Parathyroid adenoma (tissue), 2 donors: Measurements from ENCODE around the gene CTXN1.

Source experiments
- H2AFZ ChIP-seq: fragments of 300-600 bp; sonication (generic); one replicate; pipeline ENCODE4 v1.7.0; 2017; ENCODE audit warnings: antibody characterized with exemption, mild to moderate bottlenecking
- H3K27ac ChIP-seq: fragments of 300-600 bp; sonication (generic); one replicate; pipeline ENCODE4 v1.7.0; 2017
- H3K27me3 ChIP-seq: fragments of 300-600 bp; sonication (generic); one replicate; pipeline ENCODE4 v1.7.0; 2017; ENCODE audit warnings: low read length; ENCODE audit not compliant: control insufficient read depth, insufficient read depth
- H3K36me3 ChIP-seq: fragments of 300-600 bp; sonication (generic); one replicate; pipeline ENCODE4 v1.7.0; 2017; ENCODE audit warnings: low read length; ENCODE audit not compliant: control insufficient read depth, insufficient read depth
- H3K4me1 ChIP-seq: fragments of 300-600 bp; sonication (generic); one replicate; pipeline ENCODE4 v1.7.0; 2017; ENCODE audit warnings: control low read depth
- H3K4me2 ChIP-seq: fragments of 300-600 bp; sonication (generic); one replicate; pipeline ENCODE4 v1.7.0; 2017; ENCODE audit warnings: low read length
- H3K4me3 ChIP-seq: fragments of 300-600 bp; sonication (generic); one replicate; pipeline ENCODE4 v1.7.0; 2017; ENCODE audit warnings: low read depth, low read length
- H3K79me2 ChIP-seq: fragments of 300-600 bp; sonication (generic); one replicate; pipeline ENCODE4 v1.7.0; 2017; ENCODE audit warnings: control low read depth
- H3K9ac ChIP-seq: fragments of 300-600 bp; sonication (generic); one replicate; pipeline ENCODE4 v1.7.0; 2017; ENCODE audit warnings: mild to moderate bottlenecking
- H3K9me3 ChIP-seq: fragments of 300-600 bp; sonication (generic); one replicate; pipeline ENCODE4 v1.7.0; 2017; ENCODE audit warnings: low read length; ENCODE audit not compliant: control insufficient read depth
- TF ChIP-seq, protein P1 (sequence below): fragments of 300-600 bp; sonication (generic); IDR thresholded peaks from one replicate; pipeline ENCODE4 v1.7.0; 2017; ENCODE audit warnings: antibody characterized with exemption, mild to moderate bottlenecking
- donor health status: primary hyperparathyroidism.

The CTXN1 gene

GRCh38 chr19:7924651-7925170, 1.2 kb downstream of the CTXN1 start:
- TF ChIP-seq, protein P1, sequence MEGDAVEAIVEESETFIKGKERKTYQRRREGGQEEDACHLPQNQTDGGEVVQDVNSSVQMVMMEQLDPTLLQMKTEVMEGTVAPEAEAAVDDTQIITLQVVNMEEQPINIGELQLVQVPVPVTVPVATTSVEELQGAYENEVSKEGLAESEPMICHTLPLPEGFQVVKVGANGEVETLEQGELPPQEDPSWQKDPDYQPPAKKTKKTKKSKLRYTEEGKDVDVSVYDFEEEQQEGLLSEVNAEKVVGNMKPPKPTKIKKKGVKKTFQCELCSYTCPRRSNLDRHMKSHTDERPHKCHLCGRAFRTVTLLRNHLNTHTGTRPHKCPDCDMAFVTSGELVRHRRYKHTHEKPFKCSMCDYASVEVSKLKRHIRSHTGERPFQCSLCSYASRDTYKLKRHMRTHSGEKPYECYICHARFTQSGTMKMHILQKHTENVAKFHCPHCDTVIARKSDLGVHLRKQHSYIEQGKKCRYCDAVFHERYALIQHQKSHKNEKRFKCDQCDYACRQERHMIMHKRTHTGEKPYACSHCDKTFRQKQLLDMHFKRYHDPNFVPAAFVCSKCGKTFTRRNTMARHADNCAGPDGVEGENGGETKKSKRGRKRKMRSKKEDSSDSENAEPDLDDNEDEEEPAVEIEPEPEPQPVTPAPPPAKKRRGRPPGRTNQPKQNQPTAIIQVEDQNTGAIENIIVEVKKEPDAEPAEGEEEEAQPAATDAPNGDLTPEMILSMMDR = no peak
- Histone ChIP-seq H3K4me1 (peaks cover 9% of the 10 kb centered on the region), H3K36me3 (no peaks in the 10 kb centered on the region), H3K4me3 (no peak overlapping the region), H3K79me2 (no peaks in the 10 kb centered on the region), H3K4me2 (peak overlapping the region; percentile 69), H3K9ac (no peak overlapping the region), H2AFZ (peak overlapping the region; percentile 38), H3K27me3 (no peaks in the 10 kb centered on the region), H3K27ac (no peak overlapping the region), H3K9me3 (no peaks in the 10 kb centered on the region)

GRCh38 chr19:7924241-7924640, 1.7 kb downstream of the CTXN1 start:
- H3K79me2 ChIP-seq = no peaks in the 10 kb centered on the region
- no peak overlapping the region for H3K4me3 ChIP-seq
- H2AFZ ChIP-seq = no peak overlapping the region
- H3K27ac ChIP-seq = no peak overlapping the region
- H3K9me3 ChIP-seq = no peaks in the 10 kb centered on the region
- no peaks in the 10 kb centered on the region for H3K27me3 ChIP-seq
- no peak overlapping the region for H3K9ac ChIP-seq
- TF ChIP-seq, protein P1 = no peak
- H3K4me2 ChIP-seq = no peak overlapping the region
- H3K4me1 ChIP-seq = peaks cover 10% of the 10 kb centered on the region
- no peaks in the 10 kb centered on the region for H3K36me3 ChIP-seq

GRCh38 chr19:7923295-7924191, 2.4 kb downstream of the CTXN1 start:
- Histone ChIP-seq H3K9ac (no peak overlapping the region), H3K36me3 (no peaks in the 10 kb centered on the region), H3K4me3 (no peak overlapping the region), H3K9me3 (no peaks in the 10 kb centered on the region), H2AFZ (no peak overlapping the region), H3K79me2 (no peaks in the 10 kb centered on the region), H3K27ac (no peak overlapping the region), H3K4me2 (no peak overlapping the region), H3K4me1 (peaks cover 9% of the 10 kb centered on the region), H3K27me3 (no peaks in the 10 kb centered on the region)
- TF ChIP-seq, protein P1 = no peak

- Histone ChIP-seq H3K9ac (no peak overlapping the region), H3K4me3 (no peak overlapping the region), H3K27ac (no peak overlapping the region)
These were observed 3.1 kb downstream of the CTXN1 start for GRCh38 chr19:7922836-7923195.

More at GRCh38 chr19:7922836-7923195, 3.1 kb downstream of the CTXN1 start:
- H3K4me1 ChIP-seq = peaks cover 6% of the 10 kb centered on the region
- no peak overlapping the region for H2AFZ ChIP-seq
- H3K27me3 ChIP-seq = no peaks in the 10 kb centered on the region
- no peak overlapping the region for H3K4me2 ChIP-seq
- no peaks in the 10 kb centered on the region for H3K36me3 ChIP-seq
- no peaks in the 10 kb centered on the region for H3K9me3 ChIP-seq
- TF ChIP-seq, protein P1 = no peak
- no peaks in the 10 kb centered on the region for H3K79me2 ChIP-seq
